K562 (cell line): Measurements from ENCODE around the gene C12orf75. TPM values are rescaled to one million over a fixed set of nuclear protein-coding genes. Genes with fewer than 3 reads are reported as not detected.

Experiments
- ATAC-seq: fragments of 200-7000 bp; cut with Tn5 transposase; 3 replicates; pipeline ENCODE4 v1.9.1; 2020; ENCODE audit warnings: moderate library complexity
- BruUV-seq: library from RNA; stranded (reverse); fragments of 400-500 nt; replicated peaks from 2 replicates; lab custom pipeline; 2021; lab: Mats Ljungman, UMichigan
- CTCF ChIA-PET: fragments of 300-600 bp; formaldehyde crosslinking; extraction: SDS; loops from one replicate; lab custom pipeline; 2021; ENCODE audit warnings: low intra/inter-chr PET ratio; lab: Yijun Ruan, JAX
- POLR2A ChIA-PET: fragments of 300-600, 350-650 bp; sonication (Branson Sonifier 250); formaldehyde crosslinking; extraction: SDS; loops from one replicate; lab custom pipeline; 2021; ENCODE audit warnings: antibody characterized with exemption, inconsistent platforms; lab: Yijun Ruan, JAX
- DNase-seq, 4 experiments: peaks; one replicate each; pipeline versions ENCODE4 v3.0.0 to v3.0.0-alpha.2; 2011 to 2018; ENCODE audit warnings: low spot score in 3 of 4, mixed read lengths in 3 of 4; ENCODE audit errors: extremely low read depth in 1 of 4
- FAIRE-seq: peaks from 2 replicates; lab custom pipeline; 2011; peaks lifted over from hg19 to GRCh38; lab: Jason Lieb, UNC
- H2AFZ ChIP-seq: 2 replicates; pipeline ENCODE4 v1.6.0; 2011; ENCODE audit warnings: low read depth, low read length, control low read depth, inconsistent platforms
- H3K27ac ChIP-seq: fragments of 200-600 bp; 3 replicates; pipeline ENCODE4 v1.8.0; 2011; ENCODE audit warnings: low read depth, mild to moderate bottlenecking, control low read depth, inconsistent platforms, low read length, moderate library complexity, mixed read lengths; ENCODE audit errors: extremely low read depth
- H3K27me3 ChIP-seq, 2 experiments: fragments of 300-600 bp in 1 of 2; 2 replicates in 1 of 2; 3 replicates in 1 of 2; pipeline versions ENCODE4 v1.6.0 to v1.8.0; 2011; ENCODE audit warnings: inconsistent platforms in 2 of 2, low read length in 2 of 2, mild to moderate bottlenecking in 1 of 2, mixed read lengths in 1 of 2, moderate library complexity in 1 of 2; ENCODE audit not compliant: control insufficient read depth in 2 of 2, insufficient read depth in 2 of 2
- H3K36me3 ChIP-seq: fragments of 300-600 bp; 3 replicates; pipeline ENCODE4 v1.8.0; 2011; ENCODE audit warnings: mild to moderate bottlenecking, low read length, inconsistent platforms; ENCODE audit not compliant: control insufficient read depth, insufficient read depth
- H3K4me1 ChIP-seq, 2 experiments: fragments of 200-600 bp in 1 of 2; replicated peaks in 1 of 2; 2 replicates in 1 of 2; 3 replicates in 1 of 2; pipeline versions ENCODE4 v1.5.1 to v1.8.0; 2011; ENCODE audit warnings: inconsistent platforms in 2 of 2, low read length in 2 of 2, mild to moderate bottlenecking in 1 of 2, mixed read lengths in 1 of 2, moderate library complexity in 1 of 2; ENCODE audit not compliant: control insufficient read depth in 2 of 2, insufficient read depth in 2 of 2
- H3K4me2 ChIP-seq: 2 replicates; pipeline ENCODE4 v1.6.1; 2011; ENCODE audit warnings: low read length, control low read depth, inconsistent platforms, mixed read lengths; ENCODE audit not compliant: insufficient read depth
- H3K4me3 ChIP-seq: fragments of 200-600 bp; sonication (generic), shearing (Covaris generic); 2 replicates; pipeline ENCODE4 v1.5.1; 2016; ENCODE audit warnings: control low read depth, inconsistent platforms
- H3K79me2 ChIP-seq: fragments of 200-600 bp; 3 replicates; pipeline ENCODE4 v1.8.0; 2011; ENCODE audit warnings: low read length, inconsistent platforms; ENCODE audit not compliant: control insufficient read depth, insufficient read depth
- H3K9ac ChIP-seq, 2 experiments: 2 replicates each; pipeline versions ENCODE4 v1.6.0 to v1.6.1; 2011; ENCODE audit warnings: low read depth in 2 of 2, low read length in 2 of 2, control low read depth in 1 of 2, inconsistent platforms in 1 of 2, mild to moderate bottlenecking in 1 of 2, mixed read lengths in 1 of 2; ENCODE audit not compliant: insufficient read depth in 1 of 2
- H3K9me1 ChIP-seq: one replicate; pipeline ENCODE4 v1.6.0; 2011; ENCODE audit warnings: inconsistent platforms, mild to moderate bottlenecking, low read length, moderate library complexity; ENCODE audit not compliant: control insufficient read depth, insufficient read depth
- H3K9me3 ChIP-seq: replicated peaks from 2 replicates; pipeline ENCODE4 v1.5.1; 2011; ENCODE audit warnings: low read depth, low read length, inconsistent platforms; ENCODE audit not compliant: control insufficient read depth, insufficient read depth
- H4K20me1 ChIP-seq: replicated peaks from 2 replicates; pipeline ENCODE4 v1.6.1; 2011; ENCODE audit warnings: low read length, inconsistent platforms, mixed read lengths; ENCODE audit not compliant: control insufficient read depth, insufficient read depth
- C11orf30 ChIP-seq: fragments of 450-650 bp; IDR thresholded peaks from 2 replicates; pipeline ENCODE4 v1.6.1; 2016; ENCODE audit warnings: low read depth, mild to moderate bottlenecking
- HINFP ChIP-seq: fragments of 450-650 bp; conservative IDR thresholded peaks from 2 replicates; pipeline ENCODE4 v1.6.1; 2016; ENCODE audit warnings: missing genetic modification characterization, low read depth, mild to moderate bottlenecking, control low read depth, missing compliant biosample characterization
- HSF4 ChIP-seq: fragments of 250-450 bp; sonication (Bioruptor Pico); IDR thresholded peaks from 2 replicates; pipeline ENCODE4 v2.1.2; 2022; ENCODE audit warnings: mild to moderate bottlenecking, moderate library complexity, borderline replicate concordance
- KLF16 ChIP-seq: IDR thresholded peaks from 2 replicates; pipeline ENCODE4 v1.6.1; 2016; ENCODE audit warnings: antibody characterized with exemption
- MAFG ChIP-seq: fragments of 450-650 bp; conservative IDR thresholded peaks from 2 replicates; pipeline ENCODE4 v1.6.1; 2016; ENCODE audit warnings: missing genetic modification characterization, missing compliant biosample characterization
- MYBL2 ChIP-seq, 2 experiments: fragments of 450-650 bp in 1 of 2; sonication (generic) in 1 of 2; formaldehyde crosslinking in 1 of 2; IDR thresholded peaks; 2 replicates each; pipeline versions ENCODE4 v1.6.1 to v1.8.1; 2017 to 2022; ENCODE audit warnings: borderline replicate concordance in 1 of 2, inconsistent platforms in 1 of 2, low read depth in 1 of 2, mild to moderate bottlenecking in 1 of 2, missing genetic modification reagents in 1 of 2, moderate library complexity in 1 of 2
- NELFE ChIP-seq: IDR thresholded peaks from 2 replicates; pipeline ENCODE4 v1.6.1; 2011; ENCODE audit warnings: mild to moderate bottlenecking; ENCODE audit not compliant: insufficient read depth, insufficient read length
- PHB2 ChIP-seq: fragments of 450-650 bp; IDR thresholded peaks from 2 replicates; pipeline ENCODE4 v1.6.1; 2017; ENCODE audit warnings: low read depth
- POU5F1 ChIP-seq: fragments of 150-350 bp; IDR thresholded peaks from 2 replicates; pipeline ENCODE4 v1.6.1; 2014; ENCODE audit warnings: borderline replicate concordance, low read length, low read depth, mild to moderate bottlenecking; ENCODE audit not compliant: partially characterized antibody
- PRDM10 ChIP-seq: fragments of 450-650 bp; IDR thresholded peaks from 2 replicates; pipeline ENCODE4 v1.6.1; 2018; ENCODE audit not compliant: partially characterized antibody
- RBM34 ChIP-seq: fragments of 200-400 bp; formaldehyde crosslinking; IDR thresholded peaks from 2 replicates; pipeline ENCODE4 v1.6.1; 2018; ENCODE audit warnings: low read length, borderline replicate concordance; ENCODE audit not compliant: insufficient read depth
- SMAD4 ChIP-seq: fragments of 250-450 bp; sonication (Bioruptor Pico); conservative IDR thresholded peaks from 2 replicates; pipeline ENCODE4 v1.8.0; 2021; ENCODE audit warnings: inconsistent platforms, mild to moderate bottlenecking, moderate library complexity
- TBP ChIP-seq: optimal IDR thresholded peaks from 2 replicates; pipeline ENCODE3; 2011; ENCODE audit warnings: low read depth, low read length, improper control_type of control experiment
- ZNF316 ChIP-seq: fragments of 450-650 bp; IDR thresholded peaks from 2 replicates; pipeline ENCODE4 v1.6.1; 2016
- WGBS: fragments of 100-300 bp; shearing (Covaris generic); methylation state at CpG from one replicate; pipeline ENCODE4 v1.1.6; 2016; ENCODE audit warnings: low coverage, mixed read lengths; ENCODE audit not compliant: insufficient coverage; ENCODE audit errors: missing lambda C conversion rate; 5-methylcytosine and 5-hydroxymethylcytosine counted together
- in situ Hi-C: fragments of 300-500 bp; cut with MboI; formaldehyde crosslinking; loops from 4 replicates; pipeline ENCODE4 v1.15.0; 2018; ENCODE audit warnings: inconsistent platforms, mixed read lengths
- intact Hi-C: fragments of 100-400 bp; cut with micrococcal nuclease; formaldehyde crosslinking; loops from 2 replicates; pipeline ENCODE4 v1.14.2; 2022
- polyA plus RNA-seq, 8 experiments: library from polyadenylated mRNA; depleted of rRNA in 4 of 8; stranded (reverse) in 5 of 8; unstranded in 3 of 8; fragments of >200 nt; fragmentation: Nextera tagmentation in 2 of 8; fragmentation: Illumina TruSeq in 1 of 8; extraction: Ambion mirVana in 2 of 8; extraction: Trizol in 1 of 8; gene quantifications; 2 replicates each; pipeline versions ENCODE4 v1.2.1 to v1.2.3, GENCODE V29; 2011 to 2014; ENCODE audit warnings: inconsistent platforms in 1 of 8, missing spikeins in 1 of 8
- total RNA-seq, 7 experiments: library from RNA; depleted of rRNA in 6 of 7; stranded (reverse); fragments of >200 nt in 6 of 7; fragmentation: Illumina TruSeq in 2 of 7; extraction: Trizol in 2 of 7; gene quantifications; 2 replicates each; pipeline versions ENCODE4 v1.2.1 to v1.2.3, GENCODE V29; 2011 to 2021; ENCODE audit warnings: low replicate concordance in 1 of 7
- TF ChIP-seq, protein P1 (sequence below): fragments of 250-450 bp; sonication (Bioruptor Pico); IDR thresholded peaks from 2 replicates; pipeline ENCODE4 v1.8.0; 2021; ENCODE audit warnings: mild to moderate bottlenecking, moderate library complexity

Gene C12orf75
- total and polyA plus RNA-seq, 9 of the 15 experiments (the other 6 are each of a cell fraction or from before 2014, with no cell fraction given): 0.06 to 0.82 (median 0.26) TPM; not detected in 3

GRCh38 chr12:105402366-105402765, 71.9 kb downstream of the C12orf75 start:
- intact Hi-C loops (no loop called here), in situ Hi-C loops (no loop called here)
- no peak for FAIRE-seq
- CTCF ChIA-PET: no interaction called here
- Histone ChIP-seq H3K79me2 (no peaks in the 10 kb centered on the region), H3K9me1 (no peaks in the 10 kb centered on the region), H3K4me3 (no peak overlapping the region), H3K36me3 (no peaks in the 10 kb centered on the region), H2AFZ (no peak overlapping the region), H3K4me1 (no peaks in the 10 kb centered on the region), H3K27ac (no peak overlapping the region), H3K9me3 (no peaks in the 10 kb centered on the region), H3K27me3 (peaks cover 0 to under 1% of the 10 kb centered on the region in 2 experiments; a peak in 1 of 5 replicates), H3K9ac (no peak overlapping the region), H3K4me2 (no peak overlapping the region), H4K20me1 (no peaks in the 10 kb centered on the region)
- ATAC-seq: no peak
- no TSS peak for BruUV-seq
- no peak for DNase-seq
- POLR2A ChIA-PET: interaction anchor here (0.6 kb wide), 1 partner anchor 135 kb away, joined by 3 read pairs; no protein-coding TSS in a partner anchor
- 0% methylated on average over 5 of the region's 5 CpGs for WGBS
- no peak for TF ChIP-seq NELFE
- no peak for TF ChIP-seq HINFP (tag)
- no peak for TF ChIP-seq POU5F1
- TF ChIP-seq RBM34: no peak
- no peak for TF ChIP-seq SMAD4
- TF ChIP-seq C11orf30: peak; percentile 5; the same call in 1 of the 2 replicates
- TF ChIP-seq MYBL2 (IDR thresholded peaks at IDR 0.05; ENCODE audit: low read depth): no peak
- no peak for TF ChIP-seq MYBL2 (CRISPR knock-in tag; IDR thresholded peaks at IDR 0.05; ENCODE audit: borderline replicate concordance)
- no peak for TF ChIP-seq PRDM10
- TF ChIP-seq, protein P1, sequence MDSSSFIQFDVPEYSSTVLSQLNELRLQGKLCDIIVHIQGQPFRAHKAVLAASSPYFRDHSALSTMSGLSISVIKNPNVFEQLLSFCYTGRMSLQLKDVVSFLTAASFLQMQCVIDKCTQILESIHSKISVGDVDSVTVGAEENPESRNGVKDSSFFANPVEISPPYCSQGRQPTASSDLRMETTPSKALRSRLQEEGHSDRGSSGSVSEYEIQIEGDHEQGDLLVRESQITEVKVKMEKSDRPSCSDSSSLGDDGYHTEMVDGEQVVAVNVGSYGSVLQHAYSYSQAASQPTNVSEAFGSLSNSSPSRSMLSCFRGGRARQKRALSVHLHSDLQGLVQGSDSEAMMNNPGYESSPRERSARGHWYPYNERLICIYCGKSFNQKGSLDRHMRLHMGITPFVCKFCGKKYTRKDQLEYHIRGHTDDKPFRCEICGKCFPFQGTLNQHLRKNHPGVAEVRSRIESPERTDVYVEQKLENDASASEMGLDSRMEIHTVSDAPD: no peak
- TF ChIP-seq MAFG (tag): peak; percentile 33; the same call in 1 of the 2 replicates
- TF ChIP-seq KLF16: no peak
- 0 out of 2 replicates have a peak, but pooled peaks have one; percentile 30 for TF ChIP-seq ZNF316
- no peak for TF ChIP-seq PHB2
- TF ChIP-seq TBP: no peak
- TF ChIP-seq HSF4 (CRISPR knock-in tag): no peak
